ENCODE data around the gene NOX3. TPM values are rescaled to one million over a fixed set of nuclear protein-coding genes. Genes with fewer than 3 reads are reported as not detected.
A peak's percentile ranks its signal among the peaks of the same experiment; 100 is the strongest.

NOX3 gene
- total RNA-seq, 6 experiments from 2014 or later, result not detected

DNA sequence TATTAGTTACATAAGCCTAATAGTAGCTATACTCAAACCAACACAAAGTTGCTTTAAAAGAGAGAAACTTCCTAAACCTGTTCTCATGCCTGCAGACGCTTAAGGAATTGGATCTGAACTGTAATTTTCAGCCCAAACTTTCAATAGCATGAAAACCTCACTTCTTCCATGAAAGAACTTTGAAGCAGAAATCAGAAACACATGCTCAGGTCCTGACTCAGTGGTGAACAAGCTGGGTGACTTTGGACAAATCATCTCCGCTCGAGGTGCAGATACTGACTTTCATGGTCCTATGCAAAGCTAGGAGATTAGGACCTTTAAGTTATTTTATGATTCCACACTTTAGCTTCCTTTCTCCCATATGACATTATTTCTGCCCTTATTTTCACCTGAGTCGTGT, 36.5 kb downstream of the NOX3 start:
- no peaks in the 10 kb centered on the region for H3K27me3 Mint-ChIP-seq (ENCODE audit: insufficient read depth)
- TF ChIP-seq, protein P1, sequence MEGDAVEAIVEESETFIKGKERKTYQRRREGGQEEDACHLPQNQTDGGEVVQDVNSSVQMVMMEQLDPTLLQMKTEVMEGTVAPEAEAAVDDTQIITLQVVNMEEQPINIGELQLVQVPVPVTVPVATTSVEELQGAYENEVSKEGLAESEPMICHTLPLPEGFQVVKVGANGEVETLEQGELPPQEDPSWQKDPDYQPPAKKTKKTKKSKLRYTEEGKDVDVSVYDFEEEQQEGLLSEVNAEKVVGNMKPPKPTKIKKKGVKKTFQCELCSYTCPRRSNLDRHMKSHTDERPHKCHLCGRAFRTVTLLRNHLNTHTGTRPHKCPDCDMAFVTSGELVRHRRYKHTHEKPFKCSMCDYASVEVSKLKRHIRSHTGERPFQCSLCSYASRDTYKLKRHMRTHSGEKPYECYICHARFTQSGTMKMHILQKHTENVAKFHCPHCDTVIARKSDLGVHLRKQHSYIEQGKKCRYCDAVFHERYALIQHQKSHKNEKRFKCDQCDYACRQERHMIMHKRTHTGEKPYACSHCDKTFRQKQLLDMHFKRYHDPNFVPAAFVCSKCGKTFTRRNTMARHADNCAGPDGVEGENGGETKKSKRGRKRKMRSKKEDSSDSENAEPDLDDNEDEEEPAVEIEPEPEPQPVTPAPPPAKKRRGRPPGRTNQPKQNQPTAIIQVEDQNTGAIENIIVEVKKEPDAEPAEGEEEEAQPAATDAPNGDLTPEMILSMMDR (IDR thresholded peaks at IDR 0.05), result no peak
- peak overlapping the region; percentile 94 for H3K27ac Mint-ChIP-seq
- H3K9me3 Mint-ChIP-seq, result no peaks in the 10 kb centered on the region
- peaks cover 5% of the 10 kb centered on the region for H3K36me3 Mint-ChIP-seq (ENCODE audit: low read depth)
- peak; percentile 32 for DNase-seq
- peak overlapping the region; percentile 74 for H3K4me3 Mint-ChIP-seq
- H3K4me1 Mint-ChIP-seq (ENCODE audit: low read depth), result peaks cover 43% of the 10 kb centered on the region

GRCh38 chr6:155418017-155418761, 37.5 kb downstream of the NOX3 start:
- Mint-ChIP-seq H3K36me3 (ENCODE audit: low read depth) (peaks cover 5% of the 10 kb centered on the region), H3K4me3 (peak overlapping the region; percentile 74), H3K27ac (peak overlapping the region; percentile 94), H3K4me1 (ENCODE audit: low read depth) (peaks cover 38% of the 10 kb centered on the region), H3K9me3 (no peaks in the 10 kb centered on the region), H3K27me3 (ENCODE audit: insufficient read depth) (no peaks in the 10 kb centered on the region)
- peak; percentile 9 for DNase-seq
- TF ChIP-seq, protein P1 (IDR thresholded peaks at IDR 0.05), result no peak

GRCh38 chr6:155417454-155417853, 38.2 kb downstream of the NOX3 start:
- DNase-seq, result no peak
- TF ChIP-seq, protein P1 (IDR thresholded peaks at IDR 0.05), result no peak
- Mint-ChIP-seq H3K4me3 (peak overlapping the region; percentile 74), H3K4me1 (ENCODE audit: low read depth) (peaks cover 38% of the 10 kb centered on the region), H3K27ac (peak overlapping the region; percentile 94), H3K27me3 (ENCODE audit: insufficient read depth) (no peaks in the 10 kb centered on the region), H3K9me3 (no peaks in the 10 kb centered on the region), H3K36me3 (ENCODE audit: low read depth) (peaks cover 5% of the 10 kb centered on the region)

DNA sequence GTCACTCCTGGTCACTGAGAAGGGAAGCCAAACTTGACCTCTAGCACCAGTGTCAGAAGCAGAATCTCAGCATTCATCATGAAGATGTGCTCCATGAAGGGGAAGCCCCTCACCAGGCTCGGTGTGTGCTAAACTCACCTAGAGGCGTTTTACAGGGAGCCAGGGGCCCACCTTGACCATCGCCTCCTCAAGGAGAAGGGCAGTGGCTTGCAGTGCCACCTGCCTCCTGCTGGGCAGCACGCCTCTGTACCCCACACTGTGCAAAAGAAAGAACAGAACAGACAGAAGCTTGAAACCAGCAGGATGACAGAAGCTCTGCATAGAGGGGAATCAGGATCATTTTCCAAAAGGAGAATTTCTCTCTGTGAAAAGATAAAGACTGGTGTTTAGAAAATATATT, 39.7 kb downstream of the NOX3 start:
- TF ChIP-seq, protein P1 (IDR thresholded peaks at IDR 0.05), result no peak
- H3K36me3 Mint-ChIP-seq (ENCODE audit: low read depth), result peaks cover 5% of the 10 kb centered on the region
- H3K4me3 Mint-ChIP-seq, result no peak overlapping the region
- H3K9me3 Mint-ChIP-seq, result no peaks in the 10 kb centered on the region
- H3K27me3 Mint-ChIP-seq (ENCODE audit: insufficient read depth), result no peaks in the 10 kb centered on the region
- DNase-seq, result no peak
- no peak overlapping the region for H3K27ac Mint-ChIP-seq
- H3K4me1 Mint-ChIP-seq (ENCODE audit: low read depth), result peaks cover 38% of the 10 kb centered on the region

GRCh38 chr6:155414049-155414448, 41.6 kb downstream of the NOX3 start:
- no peak overlapping the region for H3K4me3 Mint-ChIP-seq
- H3K27me3 Mint-ChIP-seq (ENCODE audit: insufficient read depth), result no peaks in the 10 kb centered on the region
- H3K4me1 Mint-ChIP-seq (ENCODE audit: low read depth), result peaks cover 23% of the 10 kb centered on the region
- TF ChIP-seq, protein P1 (IDR thresholded peaks at IDR 0.05), result no peak
- H3K9me3 Mint-ChIP-seq, result no peaks in the 10 kb centered on the region
- no peak for DNase-seq
- H3K27ac Mint-ChIP-seq, result no peak overlapping the region
- no peaks in the 10 kb centered on the region for H3K36me3 Mint-ChIP-seq (ENCODE audit: low read depth)

Data from HFFc6 (cell line).